H7 (cell line): ENCODE measurements around the gene SLIT3. TPM values are rescaled to one million over a fixed set of nuclear protein-coding genes. Genes with fewer than 3 reads are reported as not detected.

Experiments
- DNase-seq: peaks from one replicate; pipeline ENCODE4 v3.0.0; 2012
- H3K27me3 ChIP-seq: 2 replicates; pipeline ENCODE4 v1.6.0; 2011; ENCODE audit warnings: mild to moderate bottlenecking, low read length; ENCODE audit not compliant: control insufficient read depth, insufficient read depth
- H3K36me3 ChIP-seq: replicated peaks from 2 replicates; pipeline ENCODE4 v1.5.1; 2011; ENCODE audit warnings: low read length; ENCODE audit not compliant: control insufficient read depth, insufficient read depth
- H3K4me3 ChIP-seq: 2 replicates; pipeline ENCODE4 v1.5.1; 2011; ENCODE audit warnings: low read depth, mild to moderate bottlenecking, control low read depth, low read length, moderate library complexity; ENCODE audit not compliant: insufficient read depth
- total RNA-seq: library from RNA; depleted of rRNA; stranded (reverse); fragments of >200 nt; shearing (Covaris generic); gene quantifications from 2 replicates; pipeline ENCODE4 v1.2.3, GENCODE V29; 2014

Gene SLIT3
- total RNA-seq, 1 experiment from 2014 or later, result 0.97 TPM

DNA sequence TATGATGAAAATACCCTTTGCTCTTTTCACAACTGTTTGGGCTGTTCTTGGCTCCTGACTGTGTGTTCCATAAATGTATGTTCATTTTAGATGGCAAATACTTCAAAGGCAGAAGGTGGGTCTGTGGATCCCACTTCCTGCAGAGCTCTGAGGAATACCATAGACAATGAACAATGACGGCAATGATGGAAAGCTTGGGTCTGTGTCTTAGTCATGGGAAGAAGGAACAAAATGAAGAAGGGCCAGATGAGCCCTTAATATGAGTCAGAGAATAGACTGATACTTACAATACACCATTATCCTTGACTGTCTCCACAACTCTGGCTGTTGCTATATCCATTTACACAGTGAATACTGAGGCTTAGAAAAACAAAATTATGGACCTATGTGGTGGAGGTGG, 126.0 kb downstream of the SLIT3 start:
- Histone ChIP-seq H3K27me3 (no peaks in the 10 kb centered on the region), H3K4me3 (no peak overlapping the region), H3K36me3 (no peaks in the 10 kb centered on the region)
- no peak for DNase-seq

DNA sequence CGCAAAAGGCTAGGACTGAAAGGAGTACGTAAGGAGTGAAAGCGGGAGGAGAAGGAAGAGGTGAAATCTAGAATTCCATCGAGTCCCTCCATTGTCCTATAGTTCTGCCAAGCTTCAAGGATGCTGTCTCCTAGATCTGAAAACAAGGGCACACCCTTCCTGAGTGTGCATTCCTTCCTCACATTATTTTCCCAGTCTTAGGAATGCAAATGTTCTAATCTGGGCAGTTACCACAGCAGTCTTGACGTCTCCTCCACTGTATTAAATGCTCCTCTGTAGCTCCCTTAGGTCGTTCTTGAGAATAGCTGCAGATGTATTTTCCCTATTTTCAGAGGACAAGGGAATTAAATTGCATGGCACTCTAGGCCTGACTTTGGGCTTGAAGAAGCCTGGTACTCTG, 127.6 kb downstream of the SLIT3 start:
- Histone ChIP-seq H3K36me3 (no peaks in the 10 kb centered on the region), H3K4me3 (no peak overlapping the region), H3K27me3 (no peaks in the 10 kb centered on the region)
- no peak for DNase-seq

DNA sequence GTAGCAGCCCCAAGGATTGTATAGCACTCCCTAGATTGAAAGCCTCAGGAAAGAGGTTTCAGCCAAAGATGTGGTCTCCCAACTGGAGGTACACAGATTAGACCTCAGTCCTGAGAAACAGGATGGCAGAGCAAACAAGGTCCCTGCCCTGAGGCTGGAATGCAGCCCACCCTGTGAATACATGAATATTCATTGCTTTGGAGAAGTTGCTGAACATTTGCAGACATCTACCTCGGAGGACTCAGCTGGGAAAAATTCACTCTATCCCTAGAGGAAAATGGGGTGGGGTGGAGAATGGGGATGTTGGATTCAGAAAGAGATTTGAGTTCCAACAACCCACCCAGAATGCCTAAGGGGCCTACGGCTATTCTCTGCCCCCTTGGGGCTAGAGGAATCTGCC, 129.4 kb downstream of the SLIT3 start:
- Histone ChIP-seq H3K27me3 (no peaks in the 10 kb centered on the region), H3K4me3 (no peak overlapping the region), H3K36me3 (no peaks in the 10 kb centered on the region)
- no peak for DNase-seq

DNA sequence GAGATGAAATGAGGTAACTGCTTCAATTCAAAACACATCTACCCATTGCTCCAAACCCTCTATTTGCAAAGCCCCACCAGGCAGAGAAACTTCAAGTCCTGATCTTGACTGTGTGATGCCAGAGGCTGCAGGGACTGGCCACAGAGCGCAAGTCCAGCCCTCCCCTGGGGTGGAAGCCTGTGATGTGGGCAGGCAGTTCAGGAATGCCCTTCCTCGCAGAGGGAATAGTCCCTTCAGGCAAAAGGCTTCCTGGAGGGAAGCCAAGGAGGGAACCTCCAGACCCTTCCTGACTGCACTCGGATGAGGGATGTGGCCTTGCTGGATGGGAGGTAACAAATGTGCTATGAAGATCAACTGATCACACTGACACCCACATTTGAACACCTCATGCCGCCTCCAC, 131.2 kb downstream of the SLIT3 start:
- no peak for DNase-seq
- no peak overlapping the region for H3K4me3 ChIP-seq
- H3K36me3 ChIP-seq, result no peaks in the 10 kb centered on the region
- no peaks in the 10 kb centered on the region for H3K27me3 ChIP-seq

DNA sequence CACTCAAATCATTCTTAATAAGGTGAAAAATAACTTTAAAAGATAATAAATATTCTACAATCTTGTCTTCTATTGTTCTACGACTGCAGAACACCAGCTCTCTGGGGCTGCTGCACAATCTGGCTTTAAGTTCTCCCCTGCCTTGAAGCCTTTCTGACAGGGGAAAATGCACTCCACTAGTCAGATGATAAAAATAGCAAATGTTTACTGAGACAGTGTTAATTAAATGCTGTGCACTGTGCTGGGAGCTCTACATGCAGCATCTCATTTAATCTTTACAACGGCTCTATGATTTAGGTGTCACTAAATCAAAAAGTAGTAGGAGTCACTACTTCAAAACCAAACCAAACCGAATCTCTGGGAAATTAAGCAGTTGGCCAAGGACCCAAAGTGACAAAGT, 132.7 kb downstream of the SLIT3 start:
- Histone ChIP-seq H3K36me3 (no peaks in the 10 kb centered on the region), H3K4me3 (no peak overlapping the region), H3K27me3 (no peaks in the 10 kb centered on the region)
- DNase-seq, result no peak

DNA sequence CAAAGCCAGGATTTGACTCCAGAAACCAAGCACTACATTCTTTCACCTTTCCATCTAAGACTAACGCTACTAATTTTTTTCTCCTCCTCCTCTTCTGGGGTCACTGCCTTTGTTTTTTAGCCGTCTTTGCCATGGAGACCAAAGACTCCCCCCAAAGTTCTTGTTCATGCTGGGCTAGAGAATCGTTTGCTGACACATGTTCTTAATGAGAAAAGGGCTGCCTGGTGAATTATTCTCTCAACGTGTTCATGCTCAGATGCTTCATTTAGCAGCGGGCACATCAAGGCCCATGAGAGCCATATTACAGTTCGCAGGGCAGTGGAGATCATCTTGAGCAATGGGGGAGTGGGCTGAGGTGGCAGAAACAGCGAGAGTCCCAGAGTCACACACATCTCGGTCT, 134.9 kb downstream of the SLIT3 start:
- no peak for DNase-seq
- Histone ChIP-seq H3K4me3 (no peak overlapping the region), H3K36me3 (no peaks in the 10 kb centered on the region), H3K27me3 (no peaks in the 10 kb centered on the region)

DNA sequence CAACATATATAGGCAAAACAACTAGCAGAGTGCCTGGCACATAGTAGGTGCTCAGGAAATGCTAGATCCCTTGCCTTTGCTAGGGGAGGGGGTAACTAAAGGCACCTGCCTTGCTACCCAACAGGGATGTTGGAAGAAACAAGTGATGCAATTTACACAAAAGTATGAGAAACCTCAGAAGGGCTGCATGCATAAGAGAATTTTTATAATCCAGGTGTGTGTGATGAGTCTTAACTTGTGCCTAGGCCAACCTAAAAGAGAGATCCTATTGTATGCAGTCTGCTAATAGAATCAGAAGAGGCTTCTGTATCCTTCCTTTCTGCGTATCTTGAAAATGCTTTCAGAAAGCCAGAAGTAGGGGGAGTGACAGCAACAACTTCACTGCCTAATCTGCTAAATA, 135.9 kb downstream of the SLIT3 start:
- H3K36me3 ChIP-seq, result no peaks in the 10 kb centered on the region
- no peak overlapping the region for H3K4me3 ChIP-seq
- no peak for DNase-seq
- H3K27me3 ChIP-seq, result no peaks in the 10 kb centered on the region

DNA sequence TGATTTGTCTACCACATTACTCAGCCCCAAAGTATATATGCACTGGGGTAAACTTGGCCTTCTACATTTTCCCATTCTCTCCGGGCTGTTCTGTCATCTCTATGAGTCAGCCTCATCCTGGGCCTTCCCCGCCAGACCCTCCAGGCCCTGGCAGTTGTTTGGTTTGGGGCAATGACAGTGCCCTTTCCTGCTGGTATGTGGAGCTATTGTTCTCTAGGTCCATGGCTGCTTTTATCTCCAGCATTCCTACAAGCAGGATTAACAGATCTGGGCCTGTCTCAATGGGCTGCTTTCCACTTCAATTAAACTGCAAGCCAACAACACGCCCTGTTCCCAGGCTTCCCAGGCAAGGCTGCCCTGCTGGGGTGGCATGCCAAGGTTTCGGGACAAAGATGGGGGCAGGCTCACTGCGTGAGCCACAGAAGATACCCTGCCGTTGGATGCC, 136.4 kb downstream of the SLIT3 start:
- H3K36me3 ChIP-seq, result no peaks in the 10 kb centered on the region
- peak; percentile 50 for DNase-seq
- no peak overlapping the region for H3K4me3 ChIP-seq
- H3K27me3 ChIP-seq, result no peaks in the 10 kb centered on the region

DNA sequence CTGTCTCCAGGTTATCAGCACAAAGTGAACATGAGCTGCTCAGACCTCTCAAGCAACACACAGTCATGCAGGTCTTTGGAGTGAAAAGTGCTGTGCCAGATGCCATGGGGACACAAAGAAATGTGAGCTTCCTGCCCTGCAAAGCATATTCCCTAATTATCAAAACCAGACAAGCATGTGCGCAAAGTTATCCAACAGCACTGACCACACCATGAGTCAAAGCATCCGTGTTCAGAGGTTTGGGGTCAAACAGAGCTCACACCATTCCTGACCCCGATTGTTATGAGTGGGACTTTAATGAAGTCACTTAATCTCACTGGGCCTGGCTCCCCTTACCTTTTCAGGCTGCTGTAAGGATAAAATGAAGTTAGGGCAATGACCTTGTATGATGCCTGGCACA, 138.5 kb downstream of the SLIT3 start:
- no peak for DNase-seq
- Histone ChIP-seq H3K27me3 (no peaks in the 10 kb centered on the region), H3K4me3 (no peak overlapping the region), H3K36me3 (no peaks in the 10 kb centered on the region)

DNA sequence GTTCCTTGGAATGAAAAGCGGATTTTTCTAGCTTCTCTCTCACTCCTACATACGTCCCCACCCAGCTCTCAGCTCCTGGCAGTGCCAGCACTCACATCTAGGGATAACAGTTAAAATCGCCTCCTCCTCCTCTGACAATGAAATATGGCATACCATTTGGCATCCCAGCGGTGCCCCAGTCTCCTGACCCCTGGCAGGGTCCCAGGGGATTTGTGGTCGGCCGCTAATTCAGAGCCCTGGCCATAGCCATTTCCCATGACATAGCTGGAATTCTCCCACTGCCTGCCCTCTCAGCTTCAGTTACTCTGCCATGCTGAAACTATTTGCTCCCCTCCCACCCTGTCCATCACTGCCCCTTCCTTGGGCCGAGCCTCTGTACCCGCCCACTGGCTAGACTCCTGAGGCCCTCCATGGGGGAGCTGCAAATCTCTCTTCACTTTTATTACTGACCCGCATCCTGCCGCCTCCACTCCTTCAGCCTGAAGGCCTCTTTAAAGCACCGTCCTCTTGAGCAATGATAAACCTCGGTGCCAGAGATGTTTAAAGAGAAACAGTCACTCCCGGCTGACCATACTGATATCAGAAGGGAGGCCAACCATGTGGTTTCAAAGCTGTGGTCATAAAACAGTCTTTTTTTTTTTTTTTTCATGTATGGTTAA, 139.8 kb downstream of the SLIT3 start:
- peak; percentile 35 for DNase-seq
- Histone ChIP-seq H3K27me3 (no peaks in the 10 kb centered on the region), H3K36me3 (no peaks in the 10 kb centered on the region)

DNA sequence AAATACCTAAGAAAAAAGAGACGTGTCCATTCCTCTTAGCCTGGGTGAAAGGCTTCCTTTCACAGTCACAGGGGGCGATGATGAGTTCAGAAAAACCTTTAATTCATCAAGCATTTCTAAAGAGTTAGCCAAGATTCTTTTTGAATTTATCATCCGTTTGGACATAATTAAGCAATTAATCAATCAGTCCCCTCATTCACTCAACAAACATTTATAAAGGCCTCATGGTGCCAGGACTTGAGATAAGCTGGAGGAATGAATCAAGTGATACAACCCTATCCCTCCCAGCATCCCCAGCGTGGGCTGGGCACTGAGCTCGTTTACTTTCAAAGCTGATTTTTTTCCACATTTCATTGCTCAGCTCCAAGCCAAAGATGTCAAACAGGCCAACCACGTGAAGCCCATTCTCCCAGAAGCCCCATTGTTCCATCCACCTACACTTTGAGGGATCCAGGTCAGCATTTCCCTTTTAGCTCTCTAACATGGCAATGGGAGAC, 140.5 kb downstream of the SLIT3 start:
- no peak overlapping the region for H3K4me3 ChIP-seq
- peak; percentile 15 for DNase-seq
- H3K36me3 ChIP-seq, result no peaks in the 10 kb centered on the region
- H3K27me3 ChIP-seq, result no peaks in the 10 kb centered on the region

More for the DNA sequence above, 139.8 kb downstream of the SLIT3 start:
- H3K4me3 ChIP-seq, result no peak overlapping the region

DNA sequence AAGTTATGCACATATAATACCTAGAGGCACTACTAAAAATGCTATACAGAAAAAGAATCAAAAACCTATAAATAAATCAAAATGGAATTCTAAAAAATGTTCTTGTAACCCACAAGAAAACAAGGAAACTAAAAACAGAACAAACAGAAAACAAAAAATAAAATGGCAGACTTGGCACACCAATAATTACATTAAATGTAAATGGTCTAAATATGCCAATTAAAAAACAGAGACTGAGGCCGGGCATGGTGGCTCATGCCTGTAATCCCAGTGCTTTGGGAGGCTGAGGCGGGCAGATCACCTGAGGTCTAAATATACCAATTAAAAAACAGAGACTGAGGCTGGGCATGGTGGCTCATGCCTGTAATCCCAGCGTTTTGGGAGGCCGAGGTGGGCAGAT, 142.2 kb downstream of the SLIT3 start:
- no peaks in the 10 kb centered on the region for H3K27me3 ChIP-seq
- DNase-seq, result no peak
- H3K36me3 ChIP-seq, result no peaks in the 10 kb centered on the region
- no peak overlapping the region for H3K4me3 ChIP-seq

DNA sequence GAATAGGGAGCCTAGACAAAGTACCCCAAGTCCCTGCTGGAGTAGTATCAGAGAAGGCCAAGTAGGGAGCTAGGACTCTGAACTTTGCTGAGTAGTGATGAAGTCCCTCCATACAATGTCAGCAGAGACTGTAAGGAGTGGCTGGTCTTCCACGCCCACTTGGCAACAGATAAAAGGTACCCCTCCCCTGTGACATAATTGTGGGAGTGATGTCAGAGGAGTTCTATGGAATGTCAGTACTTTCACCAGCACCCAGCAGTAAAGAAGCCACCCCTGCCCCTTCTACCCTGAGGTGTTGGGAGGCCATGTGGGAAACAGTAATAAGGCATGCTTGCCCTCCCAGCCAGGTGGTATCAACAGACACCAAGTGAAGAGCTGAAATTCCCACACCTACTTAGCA, 143.9 kb downstream of the SLIT3 start:
- Histone ChIP-seq H3K27me3 (no peaks in the 10 kb centered on the region), H3K4me3 (no peak overlapping the region), H3K36me3 (no peaks in the 10 kb centered on the region)
- DNase-seq, result no peak

DNA sequence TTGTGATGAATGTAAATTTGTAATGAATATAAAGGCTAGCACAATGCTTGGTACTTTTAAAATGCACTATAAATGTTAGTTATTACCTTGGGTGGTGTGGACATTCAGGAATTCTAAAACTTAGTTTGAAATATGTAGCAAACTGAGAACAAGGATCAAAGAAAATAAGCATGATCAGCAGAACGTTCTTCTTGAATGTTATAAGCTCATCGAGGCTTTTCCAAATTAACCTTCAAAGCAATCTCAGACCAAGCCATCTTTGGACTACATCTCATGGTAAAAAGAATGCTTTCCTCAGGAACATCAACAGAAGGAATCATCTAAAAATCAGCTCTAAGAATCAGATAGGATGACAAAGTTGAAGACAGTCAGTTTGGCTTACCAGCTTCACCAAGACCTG, 146.3 kb downstream of the SLIT3 start:
- Histone ChIP-seq H3K27me3 (no peaks in the 10 kb centered on the region), H3K4me3 (no peak overlapping the region), H3K36me3 (no peaks in the 10 kb centered on the region)
- no peak for DNase-seq

DNA sequence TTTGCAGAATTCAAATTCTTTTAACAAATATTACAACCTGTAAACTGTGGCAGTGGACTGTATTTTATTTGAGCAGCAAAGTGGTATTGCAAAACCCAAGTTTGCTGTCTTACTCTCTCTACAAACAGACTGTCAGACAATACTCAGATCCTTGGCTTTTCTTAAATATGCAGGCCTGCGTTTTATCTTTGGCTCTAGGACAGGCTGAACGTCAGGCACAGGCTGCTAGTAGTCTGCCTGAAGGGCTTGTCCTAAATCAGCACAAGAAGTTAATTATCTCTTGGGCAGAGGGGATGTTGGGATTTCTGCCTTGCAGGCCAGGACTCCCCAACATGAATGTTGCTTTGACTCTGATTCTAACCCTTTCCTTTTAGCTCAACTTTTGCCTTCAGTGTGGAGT, 147.5 kb downstream of the SLIT3 start:
- no peaks in the 10 kb centered on the region for H3K36me3 ChIP-seq
- no peak overlapping the region for H3K4me3 ChIP-seq
- no peaks in the 10 kb centered on the region for H3K27me3 ChIP-seq
- no peak for DNase-seq

DNA sequence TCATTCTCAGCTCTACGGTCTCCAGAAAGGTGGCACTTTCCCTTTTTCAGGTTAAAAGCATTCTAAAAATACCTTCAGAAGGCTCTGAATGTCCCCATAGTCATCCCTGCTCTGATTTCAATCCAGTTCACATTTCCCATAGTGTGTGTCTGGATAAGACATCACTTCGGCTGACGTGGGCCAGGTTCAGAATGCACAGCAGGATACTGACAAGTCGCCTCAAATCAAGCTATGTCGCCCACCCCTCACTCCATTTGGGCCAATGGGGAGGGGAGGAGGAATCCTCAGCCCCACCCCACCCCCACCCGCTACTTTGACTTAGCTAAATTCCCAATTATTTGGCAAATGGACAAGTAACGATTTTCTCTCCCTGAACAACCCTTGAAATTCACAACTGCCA, 148.0 kb downstream of the SLIT3 start:
- Histone ChIP-seq H3K27me3 (no peaks in the 10 kb centered on the region), H3K36me3 (no peaks in the 10 kb centered on the region), H3K4me3 (no peak overlapping the region)
- no peak for DNase-seq
